ENCODE data around the gene HS3ST1.

HS3ST1 gene

DNA sequence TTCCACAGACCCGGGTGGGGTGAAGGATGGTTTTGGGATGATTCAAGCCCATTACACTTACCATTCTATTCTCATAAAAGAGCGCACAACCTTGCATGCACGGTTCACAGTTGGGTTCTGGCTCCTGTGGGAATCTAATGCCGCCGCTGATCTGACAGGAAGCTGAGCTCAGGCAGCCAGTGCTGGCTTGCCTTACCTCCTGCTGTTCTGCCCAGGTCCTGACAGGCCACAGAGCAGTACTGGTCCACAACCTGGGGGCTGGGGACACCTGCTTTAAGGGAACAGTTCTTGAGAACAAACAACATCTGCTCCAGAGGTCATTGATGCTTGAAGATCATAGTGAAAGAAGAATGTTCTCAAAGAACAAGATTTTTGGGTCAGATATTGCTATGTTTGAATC, 8.0 kb upstream of the HS3ST1 start:
- Histone ChIP-seq H3K4me3 (ENCODE audit: low read depth, low read length) (no peak overlapping the region), H3K9ac (no peak overlapping the region), H3K79me2 (no peaks in the 10 kb centered on the region), H3K4me2 (ENCODE audit: low read length) (no peak overlapping the region), H3K4me1 (no peaks in the 10 kb centered on the region), H3K27me3 (ENCODE audit: control insufficient read depth, insufficient read depth, low read length) (no peaks in the 10 kb centered on the region), H3K36me3 (ENCODE audit: control insufficient read depth, insufficient read depth, low read length) (no peaks in the 10 kb centered on the region), H3K9me3 (ENCODE audit: control insufficient read depth, low read length) (no peaks in the 10 kb centered on the region), H2AFZ (no peak overlapping the region), H3K27ac (no peak overlapping the region)
- no peak for TF ChIP-seq CTCF (IDR thresholded peaks at IDR 0.05)

GRCh38 chr4:11436084-11436483, 7.4 kb upstream of the HS3ST1 start:
- H3K36me3 ChIP-seq (ENCODE audit: control insufficient read depth, insufficient read depth, low read length), result no peaks in the 10 kb centered on the region
- TF ChIP-seq CTCF (IDR thresholded peaks at IDR 0.05), result no peak
- no peak overlapping the region for H3K4me3 ChIP-seq (ENCODE audit: low read depth, low read length)
- no peak overlapping the region for H3K27ac ChIP-seq
- no peak overlapping the region for H3K9ac ChIP-seq
- H3K9me3 ChIP-seq (ENCODE audit: control insufficient read depth, low read length), result no peaks in the 10 kb centered on the region
- H3K27me3 ChIP-seq (ENCODE audit: control insufficient read depth, insufficient read depth, low read length), result no peaks in the 10 kb centered on the region
- no peak overlapping the region for H3K4me2 ChIP-seq (ENCODE audit: low read length)
- H3K4me1 ChIP-seq, result no peaks in the 10 kb centered on the region
- no peak overlapping the region for H2AFZ ChIP-seq
- no peaks in the 10 kb centered on the region for H3K79me2 ChIP-seq

DNA sequence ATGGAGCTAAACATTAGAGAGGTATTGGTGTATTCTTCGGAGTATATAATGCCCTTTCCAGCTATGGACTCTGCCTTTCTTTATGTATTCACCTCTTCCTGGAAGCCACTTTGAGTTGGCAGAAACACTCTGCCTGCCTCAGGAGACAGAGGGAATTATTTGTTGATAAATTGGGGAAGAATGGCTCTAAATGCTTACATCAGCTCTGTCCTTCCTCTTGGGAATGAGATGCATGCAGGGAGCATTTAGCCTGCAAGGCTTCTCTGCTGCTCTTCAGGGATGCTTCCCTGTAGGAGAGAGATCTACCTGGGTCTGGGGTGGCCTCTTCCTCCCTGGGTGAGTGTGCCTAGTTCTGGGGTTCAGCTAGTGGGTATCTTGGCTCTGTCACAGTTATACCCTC, 6.9 kb upstream of the HS3ST1 start:
- H3K4me2 ChIP-seq (ENCODE audit: low read length), result no peak overlapping the region
- H3K79me2 ChIP-seq, result no peaks in the 10 kb centered on the region
- no peak overlapping the region for H3K4me3 ChIP-seq (ENCODE audit: low read depth, low read length)
- no peaks in the 10 kb centered on the region for H3K9me3 ChIP-seq (ENCODE audit: control insufficient read depth, low read length)
- no peaks in the 10 kb centered on the region for H3K27me3 ChIP-seq (ENCODE audit: control insufficient read depth, insufficient read depth, low read length)
- H2AFZ ChIP-seq, result no peak overlapping the region
- H3K4me1 ChIP-seq, result no peaks in the 10 kb centered on the region
- no peaks in the 10 kb centered on the region for H3K36me3 ChIP-seq (ENCODE audit: control insufficient read depth, insufficient read depth, low read length)
- no peak overlapping the region for H3K9ac ChIP-seq
- no peak overlapping the region for H3K27ac ChIP-seq
- TF ChIP-seq CTCF (IDR thresholded peaks at IDR 0.05), result no peak

DNA sequence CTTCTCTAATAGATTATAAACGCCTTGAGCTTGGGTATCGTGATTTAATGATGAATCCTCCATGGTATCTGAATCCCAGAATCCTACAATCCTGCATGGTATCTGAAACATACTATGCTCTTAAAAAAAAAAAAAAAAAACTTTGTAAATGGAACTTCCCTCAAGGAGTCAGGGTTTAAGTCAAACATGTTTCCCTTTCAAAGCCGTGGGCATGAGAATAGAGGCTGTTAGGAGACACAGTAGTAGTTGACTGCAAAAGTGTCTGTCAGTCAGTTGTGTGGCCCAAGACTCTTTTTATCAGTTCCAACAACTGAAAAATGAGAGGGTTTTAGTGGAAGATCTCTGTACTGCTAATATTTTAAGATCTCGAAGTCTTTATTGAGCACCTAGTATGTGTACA, 2.4 kb upstream of the HS3ST1 start:
- H3K9ac ChIP-seq, result no peak overlapping the region
- H3K27me3 ChIP-seq (ENCODE audit: control insufficient read depth, insufficient read depth, low read length), result no peaks in the 10 kb centered on the region
- H3K4me3 ChIP-seq (ENCODE audit: low read depth, low read length), result no peak overlapping the region
- H3K79me2 ChIP-seq, result no peaks in the 10 kb centered on the region
- H3K9me3 ChIP-seq (ENCODE audit: control insufficient read depth, low read length), result no peaks in the 10 kb centered on the region
- TF ChIP-seq CTCF (IDR thresholded peaks at IDR 0.05), result no peak
- H3K4me2 ChIP-seq (ENCODE audit: low read length), result no peak overlapping the region
- no peaks in the 10 kb centered on the region for H3K36me3 ChIP-seq (ENCODE audit: control insufficient read depth, insufficient read depth, low read length)
- no peak overlapping the region for H2AFZ ChIP-seq
- H3K27ac ChIP-seq, result no peak overlapping the region
- no peaks in the 10 kb centered on the region for H3K4me1 ChIP-seq

GRCh38 chr4:11430536-11430935, 1.8 kb upstream of the HS3ST1 start:
- no peaks in the 10 kb centered on the region for H3K9me3 ChIP-seq (ENCODE audit: control insufficient read depth, low read length)
- no peak overlapping the region for H3K4me3 ChIP-seq (ENCODE audit: low read depth, low read length)
- no peaks in the 10 kb centered on the region for H3K36me3 ChIP-seq (ENCODE audit: control insufficient read depth, insufficient read depth, low read length)
- no peak overlapping the region for H3K27ac ChIP-seq
- no peak overlapping the region for H3K4me2 ChIP-seq (ENCODE audit: low read length)
- no peaks in the 10 kb centered on the region for H3K27me3 ChIP-seq (ENCODE audit: control insufficient read depth, insufficient read depth, low read length)
- no peak for TF ChIP-seq CTCF (IDR thresholded peaks at IDR 0.05)
- no peaks in the 10 kb centered on the region for H3K79me2 ChIP-seq
- no peak overlapping the region for H3K9ac ChIP-seq
- H3K4me1 ChIP-seq, result no peaks in the 10 kb centered on the region
- H2AFZ ChIP-seq, result no peak overlapping the region
